Measurements from ENCODE around the gene HOXA4. TPM values are rescaled to one million over a fixed set of nuclear protein-coding genes. Genes with fewer than 3 reads are reported as not detected.

HOXA4 gene
- total RNA-seq, 2 donors from 2014 or later: 0.97 to 1.0 TPM

- intact Hi-C loops (cut with DNase I): no loop called here
- ATAC-seq (no peak), DNase-seq (no peak)
Measured at GRCh38 chr7:27170426-27171324, 40.1 kb upstream of the HOXA4 start.

DNA sequence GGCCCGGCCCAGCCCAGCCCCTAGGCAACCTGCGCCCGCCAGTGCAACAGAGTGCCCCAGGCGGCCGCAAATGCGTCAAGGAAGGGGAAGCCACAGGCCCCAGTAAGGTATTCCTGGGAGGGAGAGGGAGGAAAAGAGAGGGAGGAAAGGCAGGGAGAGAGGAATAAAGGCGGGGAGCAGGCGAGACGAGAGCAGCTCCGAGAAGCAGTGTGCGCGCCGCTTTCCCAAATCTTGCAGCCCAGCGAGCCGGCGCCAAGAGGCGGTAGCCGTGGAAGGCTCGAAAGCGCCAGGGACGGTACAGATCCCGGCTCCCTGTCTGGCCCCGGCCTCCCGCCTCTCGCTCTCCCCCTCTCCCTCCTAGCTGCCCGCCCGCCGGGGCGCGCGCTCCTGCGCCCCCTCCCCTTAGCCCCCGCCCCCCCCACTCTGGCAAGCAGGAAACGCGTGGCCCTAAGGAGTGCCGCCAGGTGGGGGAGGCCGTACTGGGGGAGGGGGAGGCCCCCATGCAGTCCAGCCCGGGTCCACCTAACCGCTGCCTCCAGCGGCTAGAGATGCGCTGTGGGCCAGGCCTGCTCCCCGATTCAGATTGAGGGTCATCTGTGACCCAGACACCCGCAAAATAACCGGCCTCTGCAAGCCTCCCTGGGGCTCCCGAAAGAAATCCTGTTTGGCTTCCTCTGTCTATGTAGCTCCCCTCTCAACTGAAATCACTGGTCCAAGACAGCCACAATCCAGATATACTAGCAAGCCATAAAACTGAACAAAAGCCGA is 39.3 kb upstream of the HOXA4 start:
- intact Hi-C loops (cut with DNase I): loop anchor here (10.0 kb wide), 2 partner anchors 785 to 1305 kb away; no protein-coding TSS in a partner anchor
- DNase-seq (peak; percentile 16), ATAC-seq (no peak)

DNA sequence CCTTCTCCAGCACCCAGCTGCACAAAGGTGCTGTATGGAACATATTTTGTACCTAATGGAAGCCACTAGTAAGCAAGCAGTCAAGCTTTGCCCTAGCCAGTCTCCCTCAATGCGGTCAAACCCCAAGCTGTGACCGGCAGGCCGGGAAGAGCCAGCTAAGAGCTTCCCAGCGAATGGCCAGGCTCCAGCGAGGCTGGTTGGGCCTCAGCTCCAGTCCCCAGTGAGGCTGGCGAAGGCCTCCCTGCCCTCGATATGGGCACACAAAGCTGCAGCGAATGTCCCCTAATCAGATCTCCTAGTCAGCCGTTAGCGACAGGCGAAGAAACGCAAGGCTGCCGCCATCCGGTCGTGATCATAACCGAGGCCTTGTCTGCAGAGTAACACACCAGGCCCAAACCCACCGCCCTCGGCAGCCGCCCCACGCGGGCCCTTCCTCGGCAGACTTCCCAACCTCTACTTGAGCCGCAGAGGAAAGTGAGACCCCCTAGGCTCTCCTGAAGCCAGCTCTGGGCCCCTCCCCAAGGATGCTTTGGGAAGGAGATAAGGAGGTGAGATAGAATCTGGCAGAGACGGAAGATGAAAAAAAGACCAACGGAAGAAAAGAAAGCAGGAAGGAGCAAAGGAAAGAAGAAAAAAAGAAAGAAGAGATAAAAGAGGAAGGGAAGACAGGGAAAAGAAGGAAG is 37.8 kb upstream of the HOXA4 start:
- ATAC-seq: no peak
- peak; percentile 10 for DNase-seq
- intact Hi-C loops (cut with DNase I): loop anchor here (10.0 kb wide), 2 partner anchors 784 to 1304 kb away; no protein-coding TSS in a partner anchor

DNA sequence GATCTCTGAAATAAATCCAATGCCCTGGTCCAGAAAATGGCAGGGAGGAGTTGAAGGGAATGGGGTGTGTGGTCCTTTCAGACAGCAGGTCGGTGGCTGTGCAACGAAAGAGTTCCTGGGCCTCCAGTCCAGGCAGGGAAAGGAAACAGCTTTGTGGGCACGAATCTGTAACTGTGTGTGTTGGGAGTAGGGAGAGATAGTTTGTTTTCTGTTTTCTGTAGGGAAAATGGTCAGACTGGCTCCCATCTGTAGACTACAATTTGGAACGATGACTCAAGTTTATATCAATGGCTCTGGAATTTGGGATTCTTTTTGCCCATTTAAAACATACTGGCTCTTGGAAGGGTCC is 37.3 kb upstream of the HOXA4 start:
- intact Hi-C loops (cut with DNase I): loop anchor here (10.0 kb wide), 2 partner anchors 783 to 1303 kb away; no protein-coding TSS in a partner anchor
- no peak for ATAC-seq
- no peak for DNase-seq

- intact Hi-C loops (cut with DNase I): loop anchor here (10.0 kb wide), 2 partner anchors 782 to 1302 kb away; no protein-coding TSS in a partner anchor
Measured at GRCh38 chr7:27166531-27167505, 36.3 kb upstream of the HOXA4 start.

GRCh38 chr7:27165996-27166530 is 35.5 kb upstream of the HOXA4 start:
- intact Hi-C loops (cut with DNase I): loop anchor here (10.0 kb wide), 2 partner anchors 781 to 1301 kb away; no protein-coding TSS in a partner anchor
- DNase-seq (peak; percentile 15), ATAC-seq (no peak)

More at GRCh38 chr7:27166531-27167505, 36.3 kb upstream of the HOXA4 start:
- no peak for ATAC-seq
- peak; percentile 14 for DNase-seq

DNA sequence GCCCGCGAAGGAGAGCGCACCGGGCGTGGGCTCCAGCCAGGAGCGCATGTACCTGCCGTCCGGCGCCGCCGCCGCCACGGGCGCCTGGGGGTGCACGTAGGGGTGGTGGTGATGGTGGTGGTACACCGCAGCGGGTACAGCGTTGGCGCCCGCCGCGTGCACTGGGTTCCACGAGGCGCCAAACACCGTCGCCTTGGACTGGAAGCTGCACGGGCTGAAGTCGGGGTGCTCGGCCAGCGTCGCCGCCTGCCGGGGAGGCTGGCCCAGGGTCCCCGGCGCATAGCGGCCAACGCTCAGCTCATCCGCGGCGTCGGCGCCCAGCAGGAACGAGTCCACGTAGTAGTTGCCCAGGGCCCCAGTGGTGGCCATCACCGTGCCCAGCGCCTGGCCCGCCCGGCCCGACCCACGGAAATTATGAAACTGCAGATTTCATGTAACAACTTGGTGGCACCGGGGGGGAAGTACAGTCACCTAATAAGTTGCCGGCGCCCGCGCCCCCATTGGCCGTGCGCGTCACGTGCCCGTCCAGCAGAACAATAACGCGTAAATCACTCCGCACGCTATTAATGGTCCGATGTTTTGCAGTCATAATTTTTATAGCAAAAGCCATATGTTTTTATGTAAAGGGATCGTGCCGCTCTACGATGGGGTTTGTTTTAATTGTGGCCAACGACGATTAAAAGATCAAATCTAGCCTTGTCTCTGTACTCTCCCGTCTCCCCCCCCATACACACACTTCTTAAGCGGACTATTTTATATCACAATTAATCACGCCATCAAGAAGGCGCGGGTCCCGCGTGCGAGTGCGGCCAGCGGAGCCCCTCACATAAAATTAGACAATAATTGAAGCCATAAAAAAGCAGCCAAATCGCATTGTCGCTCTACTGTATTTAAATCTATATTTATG is 34.8 kb upstream of the HOXA4 start, which contains the start of gene HOXA9:
TSS of gene HOXA9 (minus strand) at position 449 of the 907 bp plus-strand sequence. CDS start at position 369, 80 bp downstream.
- DNase-seq (peak; percentile 30), ATAC-seq (no peak)
- intact Hi-C loops (cut with DNase I): loop anchor here (10.0 kb wide), 2 partner anchors 781 to 1301 kb away; no protein-coding TSS in a partner anchor

- DNase-seq: peak; percentile 23
- intact Hi-C loops (cut with DNase I): loop anchor here (5.0 to 10.0 kb wide), 3 partner anchors 780 to 1300 kb away; no protein-coding TSS in a partner anchor
- ATAC-seq: no peak
Measured at GRCh38 chr7:27164367-27165088, 34.0 kb upstream of the HOXA4 start.

GRCh38 chr7:27164045-27164366 is 33.4 kb upstream of the HOXA4 start:
- intact Hi-C loops (cut with DNase I): loop anchor here (5.0 to 10.0 kb wide), 3 partner anchors 779 to 1299 kb away; no protein-coding TSS in a partner anchor
- ATAC-seq (no peak), DNase-seq (no peak)

DNA sequence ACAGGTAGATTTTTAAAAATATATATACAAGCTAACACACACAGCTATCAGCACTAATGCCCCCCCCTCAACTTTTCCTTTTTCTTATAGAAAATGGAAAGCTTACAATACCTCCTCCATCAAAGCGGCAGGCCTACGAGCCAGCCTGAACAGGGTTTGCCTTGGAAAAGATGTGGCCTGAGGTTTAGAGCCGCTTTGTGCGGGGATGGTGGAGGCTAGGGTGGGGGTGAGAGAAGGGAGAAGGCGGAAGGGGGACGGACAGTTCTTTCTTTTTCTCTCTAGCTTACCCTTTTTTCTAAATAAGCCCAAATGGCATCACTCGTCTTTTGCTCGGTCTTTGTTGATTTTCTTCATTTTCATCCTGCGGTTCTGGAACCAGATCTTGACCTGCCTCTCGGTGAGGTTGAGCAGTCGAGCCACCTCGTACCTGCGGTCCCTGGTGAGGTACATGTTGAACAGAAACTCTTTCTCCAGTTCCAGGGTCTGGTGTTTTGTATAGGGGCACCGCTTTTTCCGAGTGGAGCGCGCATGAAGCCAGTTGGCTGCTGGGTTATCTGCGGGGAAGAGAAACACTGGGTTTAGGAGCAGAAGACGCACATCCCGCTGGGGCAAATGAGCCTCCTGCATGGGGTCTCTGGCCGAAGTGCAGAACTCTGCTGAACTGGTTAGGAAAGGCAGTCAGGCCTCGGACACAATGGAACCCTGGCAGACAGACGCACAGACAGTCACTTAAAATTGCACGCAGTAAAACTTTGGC is 32.9 kb upstream of the HOXA4 start:
- DNase-seq (peak; percentile 11), ATAC-seq (no peak)
- intact Hi-C loops (cut with DNase I): loop anchor here (5.0 to 10.0 kb wide), 3 partner anchors 779 to 1299 kb away; no protein-coding TSS in a partner anchor

GRCh38 chr7:27162561-27163287 is 32.2 kb upstream of the HOXA4 start:
- intact Hi-C loops (cut with DNase I): loop anchor here (5.0 to 10.0 kb wide), 3 partner anchors 778 to 1298 kb away; no protein-coding TSS in a partner anchor
- DNase-seq: no peak

GRCh38 chr7:27161721-27162560 is 31.4 kb upstream of the HOXA4 start:
- DNase-seq: peak; percentile 15
- intact Hi-C loops (cut with DNase I): loop anchor here (2.0 to 10.0 kb wide), 5 partner anchors 307 to 1297 kb away; no protein-coding TSS in a partner anchor
- ATAC-seq: no peak

More at GRCh38 chr7:27162561-27163287, 32.2 kb upstream of the HOXA4 start:
- no peak for ATAC-seq

- DNase-seq (peak; percentile 53), ATAC-seq (peak; percentile 16 to 36)
- intact Hi-C loops (cut with DNase I): loop anchor here (2.0 to 10.0 kb wide), 5 partner anchors 306 to 1296 kb away; no protein-coding TSS in a partner anchor
Measured at GRCh38 chr7:27161214-27161720, 30.7 kb upstream of the HOXA4 start.

Data from left cardiac atrium (tissue), 4 donors.